Measurements from ENCODE around the gene EXD2.

- TF ChIP-seq, protein P1, sequence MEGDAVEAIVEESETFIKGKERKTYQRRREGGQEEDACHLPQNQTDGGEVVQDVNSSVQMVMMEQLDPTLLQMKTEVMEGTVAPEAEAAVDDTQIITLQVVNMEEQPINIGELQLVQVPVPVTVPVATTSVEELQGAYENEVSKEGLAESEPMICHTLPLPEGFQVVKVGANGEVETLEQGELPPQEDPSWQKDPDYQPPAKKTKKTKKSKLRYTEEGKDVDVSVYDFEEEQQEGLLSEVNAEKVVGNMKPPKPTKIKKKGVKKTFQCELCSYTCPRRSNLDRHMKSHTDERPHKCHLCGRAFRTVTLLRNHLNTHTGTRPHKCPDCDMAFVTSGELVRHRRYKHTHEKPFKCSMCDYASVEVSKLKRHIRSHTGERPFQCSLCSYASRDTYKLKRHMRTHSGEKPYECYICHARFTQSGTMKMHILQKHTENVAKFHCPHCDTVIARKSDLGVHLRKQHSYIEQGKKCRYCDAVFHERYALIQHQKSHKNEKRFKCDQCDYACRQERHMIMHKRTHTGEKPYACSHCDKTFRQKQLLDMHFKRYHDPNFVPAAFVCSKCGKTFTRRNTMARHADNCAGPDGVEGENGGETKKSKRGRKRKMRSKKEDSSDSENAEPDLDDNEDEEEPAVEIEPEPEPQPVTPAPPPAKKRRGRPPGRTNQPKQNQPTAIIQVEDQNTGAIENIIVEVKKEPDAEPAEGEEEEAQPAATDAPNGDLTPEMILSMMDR (IDR thresholded peaks at IDR 0.05): no peak
- no peak for TF ChIP-seq POLR2A (IDR thresholded peaks at IDR 0.05)
Observed at GRCh38 chr14:69241577-69241976, 50.3 kb downstream of the EXD2 start.

All from uterus (tissue), 2 donors.